Right atrium auricular region (tissue), 2 donors: ENCODE results near the gene RPIA. TPM values are rescaled to one million over a fixed set of nuclear protein-coding genes. Genes with fewer than 3 reads are reported as not detected.

Source experiments
- DNase-seq: peaks from one replicate; pipeline ENCODE4 v3.0.0-alpha.2; 2019; ENCODE audit warnings: low spot score
- H3K27ac ChIP-seq, 2 donors: fragments of 200-600 bp; sonication (generic); 1 replicate in 1 of 2; 2 replicates in 1 of 2; pipeline ENCODE4 v1.5.1; 2016 to 2019
- H3K27me3 ChIP-seq, 2 donors: fragments of 200-600 bp; sonication (generic); one replicate each; pipeline versions ENCODE4 v1.5.1 to v1.6.0; 2017 to 2019
- H3K36me3 ChIP-seq: fragments of 200-600 bp; sonication (generic); one replicate; pipeline ENCODE4 v1.5.1; 2016
- H3K4me1 ChIP-seq, 2 donors: fragments of 200-600 bp; sonication (generic); one replicate each; pipeline versions ENCODE4 v1.5.1 to v1.6.0; 2017 to 2019
- H3K4me3 ChIP-seq, 2 donors: fragments of 200-600 bp; sonication (generic); 1 replicate in 1 of 2; 2 replicates in 1 of 2; pipeline ENCODE4 v1.5.1; 2017 to 2019; ENCODE audit warnings: mild to moderate bottlenecking in 1 of 2, moderate library complexity in 1 of 2
- H3K9me3 ChIP-seq, 2 donors: fragments of 200-600 bp; sonication (generic); one replicate each; pipeline ENCODE4 v1.5.1; 2019
- CTCF ChIP-seq, 2 donors: fragments of 200-600 bp; sonication (generic); IDR thresholded peaks; one replicate each; pipeline ENCODE4 v1.5.1; 2019; ENCODE audit warnings: antibody characterized with exemption in 2 of 2
- total RNA-seq, 2 donors: library from RNA; depleted of rRNA; stranded (reverse); fragments of >200 nt; gene quantifications; one replicate each; pipeline ENCODE4 v1.1.0, GENCODE V29; 2016

Gene RPIA
- total RNA-seq, 2 donors from 2014 or later, result 4.2 to 5.1 TPM

- H3K9me3 ChIP-seq, result no peaks in the 10 kb centered on the region
- H3K4me1 ChIP-seq, result no peaks in the 10 kb centered on the region
- no peak overlapping the region for H3K4me3 ChIP-seq
- H3K27me3 ChIP-seq, result no peaks in the 10 kb centered on the region
- no peaks in the 10 kb centered on the region for H3K36me3 ChIP-seq
- no peak for TF ChIP-seq CTCF (IDR thresholded peaks at IDR 0.05)
- H3K27ac ChIP-seq, result no peak overlapping the region
- no peak for DNase-seq
Observed at GRCh38 chr2:88724643-88725332, 33.3 kb downstream of the RPIA start.

- H3K4me1 ChIP-seq, result peaks cover 0 to 7% of the 10 kb centered on the region in 2 donors
Observed at GRCh38 chr2:88729061-88729745, 37.7 kb downstream of the RPIA start.

GRCh38 chr2:88733155-88733902, 41.9 kb downstream of the RPIA start:
- Histone ChIP-seq H3K9me3 (no peaks in the 10 kb centered on the region), H3K27ac (no peak overlapping the region), H3K4me1 (peaks cover 0 to 33% of the 10 kb centered on the region in 2 donors), H3K36me3 (peaks cover 14% of the 10 kb centered on the region), H3K27me3 (no peaks in the 10 kb centered on the region), H3K4me3 (no peak overlapping the region)
- no peak for DNase-seq
- no peak for TF ChIP-seq CTCF (IDR thresholded peaks at IDR 0.05)

More at GRCh38 chr2:88729061-88729745, 37.7 kb downstream of the RPIA start:
- no peaks in the 10 kb centered on the region for H3K9me3 ChIP-seq
- no peak overlapping the region for H3K27ac ChIP-seq
- no peaks in the 10 kb centered on the region for H3K36me3 ChIP-seq
- no peaks in the 10 kb centered on the region for H3K27me3 ChIP-seq
- DNase-seq, result no peak
- H3K4me3 ChIP-seq, result no peak overlapping the region
- no peak for TF ChIP-seq CTCF (IDR thresholded peaks at IDR 0.05)

- H3K36me3 ChIP-seq, result peaks cover 14% of the 10 kb centered on the region
- no peak overlapping the region for H3K27ac ChIP-seq
- no peak for DNase-seq
- H3K9me3 ChIP-seq, result no peaks in the 10 kb centered on the region
- H3K27me3 ChIP-seq, result no peaks in the 10 kb centered on the region
- H3K4me1 ChIP-seq, result peaks cover 0 to 37% of the 10 kb centered on the region in 2 donors
- no peak for TF ChIP-seq CTCF (IDR thresholded peaks at IDR 0.05)
- no peak overlapping the region for H3K4me3 ChIP-seq
Observed at GRCh38 chr2:88735133-88735532, 43.7 kb downstream of the RPIA start.

- no peaks in the 10 kb centered on the region for H3K9me3 ChIP-seq
- H3K27me3 ChIP-seq, result no peaks in the 10 kb centered on the region
- TF ChIP-seq CTCF (IDR thresholded peaks at IDR 0.05), result no peak
- no peak for DNase-seq
- H3K36me3 ChIP-seq, result peaks cover 15% of the 10 kb centered on the region
- peaks cover 0 to 37% of the 10 kb centered on the region in 2 donors for H3K4me1 ChIP-seq
- peak overlapping the region in 1 of 2 donors; percentile 57 for H3K27ac ChIP-seq
- H3K4me3 ChIP-seq, result no peak overlapping the region
Observed at GRCh38 chr2:88735853-88736252, 44.4 kb downstream of the RPIA start.
